HG02973 (cell line): ENCODE measurements around the gene ANXA8.
"Not testable (repeated sequence)": the region's sequence is repeated elsewhere in the genome, so short reads cannot be mapped to it uniquely, and the experiment has no call there.

Experiments used
- ATAC-seq: cut with Tn5 transposase; IDR thresholded peaks from one replicate; pipeline ENCODE4 v1.9.1; 2021; ENCODE audit warnings: moderate library complexity; ENCODE audit not compliant: unreplicated experiment

ANXA8 gene

DNA sequence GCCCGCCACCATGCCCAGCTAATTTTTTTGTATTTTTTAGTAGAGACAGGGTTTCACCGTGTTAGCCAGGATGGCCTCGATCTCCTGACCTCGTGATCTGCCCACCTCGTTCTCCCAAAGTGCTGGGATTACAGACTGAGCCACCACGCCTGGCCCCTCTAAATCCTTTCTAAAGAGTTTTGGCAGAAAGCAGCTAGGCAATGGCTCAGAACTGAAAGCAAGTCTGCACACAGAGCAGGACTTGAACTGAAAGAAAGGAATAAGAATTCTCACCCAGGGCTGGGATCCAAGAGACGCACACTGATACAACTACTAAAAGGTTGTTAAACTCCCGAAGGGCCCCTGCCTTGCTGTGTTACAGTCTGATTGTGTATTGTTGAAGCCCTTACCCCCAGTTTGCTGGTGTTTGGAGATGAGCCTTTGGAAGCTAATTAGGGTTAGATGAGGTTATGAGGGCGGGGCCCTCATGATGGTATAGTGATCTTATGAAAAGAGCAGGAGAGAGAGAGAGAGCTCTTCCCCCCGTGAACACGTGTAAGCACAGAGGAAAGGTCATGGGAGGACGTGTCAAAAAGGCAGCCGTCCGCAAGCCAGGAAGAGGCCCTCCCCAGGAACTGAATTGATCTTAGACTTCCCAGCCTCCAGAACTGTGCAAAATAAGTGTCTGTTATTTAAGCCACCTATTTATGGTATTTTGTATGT lies 18.5 kb downstream of the ANXA8 start:
- not testable (repeated sequence) for ATAC-seq

DNA sequence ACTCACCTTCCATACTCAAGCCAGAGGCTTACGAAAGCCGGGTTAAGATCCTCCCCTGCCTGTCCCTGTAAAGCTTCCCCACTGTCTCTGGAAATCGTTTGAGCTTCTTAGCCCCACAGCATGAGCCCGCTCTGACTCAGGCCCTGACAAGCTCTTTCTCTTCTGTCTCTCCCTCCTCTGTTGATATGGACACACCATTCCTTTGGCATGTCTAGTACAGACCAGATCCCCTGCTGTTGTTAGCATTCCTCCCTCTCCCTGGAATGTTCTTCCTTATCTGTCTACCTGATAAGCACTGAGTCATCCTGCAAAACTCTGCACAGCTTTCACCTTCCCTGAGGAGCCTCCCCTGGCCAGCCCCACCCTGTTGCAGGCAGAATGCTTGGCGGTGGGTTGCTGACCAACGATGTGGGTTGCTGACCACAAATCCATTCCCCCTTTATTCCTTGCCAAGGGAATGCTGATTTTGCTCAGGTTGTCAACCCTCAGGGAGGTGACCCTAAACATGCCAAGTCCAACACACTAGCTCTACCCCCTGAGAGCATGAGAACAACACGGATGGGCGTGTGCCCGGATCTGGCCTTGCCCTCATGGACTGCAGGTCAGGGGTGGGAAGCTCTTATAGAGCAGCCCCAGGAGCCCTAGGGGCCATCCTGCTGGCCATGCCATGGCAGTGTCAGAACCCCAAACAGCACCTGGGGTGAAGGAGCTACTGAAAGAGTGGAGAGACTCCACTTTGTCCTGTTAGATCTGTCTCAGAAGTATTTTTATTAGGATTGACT lies 21.1 kb downstream of the ANXA8 start:
- not testable (repeated sequence) for ATAC-seq

DNA sequence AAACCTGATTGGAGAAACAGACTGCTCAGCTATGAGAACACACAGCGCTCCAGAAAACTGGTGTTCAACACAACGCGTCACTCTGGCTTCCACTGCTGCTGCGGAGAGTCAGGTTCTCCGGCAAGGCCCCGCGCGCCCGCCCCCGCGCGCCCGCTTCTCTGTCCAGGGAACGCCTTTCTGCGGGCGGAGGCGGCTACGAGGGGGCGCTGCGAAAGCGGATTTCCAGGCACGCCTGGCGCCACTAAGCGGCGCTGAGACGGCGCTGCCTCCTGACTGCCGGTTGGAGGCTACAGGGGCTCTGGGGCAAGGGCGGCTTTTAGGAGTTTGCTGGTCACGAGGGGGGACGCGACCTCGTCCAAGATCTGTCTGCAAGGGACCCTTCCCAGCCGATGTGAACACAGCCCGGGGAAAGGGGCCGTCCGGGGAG lies 22.6 kb downstream of the ANXA8 start:
- ATAC-seq, result not testable (repeated sequence)

DNA sequence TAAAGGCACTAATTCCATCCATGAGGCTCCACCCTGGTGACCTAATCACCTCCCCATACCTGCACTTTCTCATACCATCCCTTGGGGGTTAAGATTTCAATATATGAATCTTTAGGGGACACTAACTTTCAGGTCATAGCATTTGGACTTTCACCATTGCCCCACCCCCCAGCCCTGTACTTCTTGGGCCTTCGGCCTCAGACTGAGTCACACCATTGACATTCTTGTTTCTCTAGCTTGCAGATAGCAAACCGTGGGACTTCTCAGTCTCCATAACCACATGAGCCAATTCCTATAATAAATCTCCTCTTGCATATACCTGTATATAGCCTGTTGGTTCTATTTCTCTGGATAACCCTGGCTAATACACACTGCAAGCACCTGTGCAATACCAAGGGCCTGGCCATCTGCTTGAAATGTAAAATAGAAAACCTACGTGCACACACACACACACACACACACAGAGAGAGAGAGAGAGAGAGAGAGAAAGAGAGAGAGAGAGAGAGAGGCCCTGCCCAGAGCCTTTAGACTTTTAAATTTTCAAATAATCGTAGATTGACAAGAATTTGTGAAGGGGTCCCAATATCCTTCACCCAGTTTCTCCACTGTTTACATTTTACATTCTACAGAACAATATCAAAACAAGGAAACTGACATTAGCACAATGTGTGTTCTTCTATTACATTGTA lies 25.3 kb downstream of the ANXA8 start:
- no peak for ATAC-seq

DNA sequence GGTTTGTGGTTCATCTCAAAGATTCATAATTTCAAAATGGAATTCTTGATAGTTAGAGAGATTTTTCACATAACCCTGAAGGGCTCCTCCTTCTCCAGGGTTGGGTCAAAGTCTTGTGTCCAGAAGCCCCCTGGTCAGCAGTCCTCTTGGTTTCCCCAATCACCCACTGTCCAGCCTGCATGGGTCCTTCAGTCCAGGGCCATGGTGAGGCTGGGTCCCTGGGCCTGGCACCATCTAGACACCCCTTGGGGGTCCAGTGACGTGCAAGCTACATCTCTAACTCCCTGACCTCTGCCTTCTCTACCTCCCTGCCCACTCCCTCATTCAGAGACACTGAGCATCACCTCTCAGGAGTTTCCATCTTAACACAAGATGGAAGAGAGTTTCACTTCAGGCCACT lies 26.1 kb downstream of the ANXA8 start:
- no peak for ATAC-seq

DNA sequence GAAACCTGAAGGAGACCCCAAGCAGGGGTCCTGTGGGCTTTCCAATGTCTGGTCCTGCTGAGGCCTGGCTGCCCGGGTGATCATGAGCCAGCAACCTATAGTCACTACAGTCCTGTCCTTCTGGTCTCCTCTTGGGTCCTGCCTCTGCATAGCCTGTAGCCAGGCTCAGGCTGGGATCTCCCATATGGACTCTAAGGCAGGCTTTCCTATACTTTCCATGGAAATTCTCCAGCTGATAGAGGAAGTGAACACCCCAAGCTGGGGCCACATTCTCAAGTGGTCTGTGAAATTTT lies 26.4 kb downstream of the ANXA8 start:
- ATAC-seq, result no peak

DNA sequence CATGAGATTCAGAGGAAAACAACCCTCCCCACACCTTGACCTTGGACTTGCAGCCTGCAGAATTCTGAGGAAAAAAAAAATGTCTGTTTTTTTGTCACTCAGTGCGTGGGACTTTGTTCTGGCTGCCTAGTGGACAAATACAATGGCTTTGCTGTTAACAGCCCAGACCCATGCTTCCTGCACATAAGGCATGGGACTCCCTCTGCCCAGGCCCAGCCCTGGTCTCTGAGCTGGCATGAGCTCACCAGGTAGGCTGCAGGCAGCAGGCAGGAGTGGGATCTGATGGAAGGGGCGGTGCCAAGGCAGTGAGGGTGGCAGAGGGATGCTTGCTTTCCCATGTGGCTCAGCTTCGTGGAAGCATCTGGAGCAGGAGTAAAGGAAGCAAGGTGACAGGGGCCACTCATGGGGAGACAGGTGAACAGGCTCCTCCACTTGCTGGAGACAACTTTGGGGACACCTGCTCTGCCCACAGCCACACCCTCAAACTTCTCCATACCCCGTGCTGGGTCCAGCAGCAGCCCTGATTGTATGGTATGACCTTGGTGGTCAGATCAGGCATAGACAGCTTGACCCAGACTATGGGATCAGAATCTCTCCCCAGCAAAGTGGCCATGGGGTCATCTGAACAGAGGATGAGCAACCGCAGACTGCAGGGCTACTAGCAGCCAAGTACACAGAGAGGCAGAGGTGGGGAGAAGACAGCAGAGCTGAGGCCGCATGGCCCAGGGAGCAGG lies 27.0 kb downstream of the ANXA8 start:
- no peak for ATAC-seq

- no peak for ATAC-seq
Measured at GRCh38 chr10:47456079-47456785, 27.7 kb downstream of the ANXA8 start.

- not testable (repeated sequence) for ATAC-seq
Measured at GRCh38 chr10:47455350-47456078, 28.4 kb downstream of the ANXA8 start.

GRCh38 chr10:47454780-47455058 lies 29.2 kb downstream of the ANXA8 start:
- ATAC-seq, result no peak

GRCh38 chr10:47454008-47454779 lies 29.7 kb downstream of the ANXA8 start:
- ATAC-seq, result no peak

DNA sequence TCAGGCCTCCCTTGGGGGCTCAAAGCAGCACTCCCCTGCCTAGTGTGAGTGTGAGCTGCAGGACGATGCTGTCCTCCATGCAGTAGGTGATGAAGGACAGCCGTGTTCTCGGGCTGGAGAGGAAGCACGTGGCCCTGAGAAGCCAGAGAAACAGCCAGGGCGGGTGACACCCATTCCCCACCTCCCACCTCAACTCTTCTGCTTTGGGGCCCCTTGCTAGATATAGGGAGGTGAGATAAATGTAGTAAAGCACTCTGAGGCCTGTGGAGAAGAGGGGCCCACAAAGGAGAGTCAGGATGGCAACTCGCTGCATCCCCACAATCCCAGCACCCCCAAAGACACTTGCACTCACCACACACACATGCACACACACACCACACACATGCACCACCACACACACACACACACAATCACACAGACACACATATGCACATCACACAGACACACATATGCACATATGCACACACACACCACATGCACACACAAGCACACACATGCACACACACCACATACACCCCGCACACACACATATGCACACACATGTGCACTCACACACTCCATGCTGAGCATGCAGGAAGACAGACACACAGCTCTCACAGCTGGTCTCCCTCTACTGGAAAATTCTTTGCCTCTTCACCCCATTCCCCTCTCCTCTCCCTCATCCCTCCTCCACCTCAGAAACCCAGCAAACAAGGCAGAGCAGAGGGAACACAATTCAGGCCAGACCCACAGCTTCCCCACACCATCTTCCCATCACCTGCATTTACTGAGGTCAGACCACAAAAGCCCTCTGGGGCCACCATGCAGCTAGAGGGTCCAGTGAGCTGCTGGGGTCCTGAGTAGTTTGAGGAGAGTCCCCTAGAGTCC lies 30.5 kb downstream of the ANXA8 start:
- ATAC-seq, result no peak

- no peak for ATAC-seq
Measured at GRCh38 chr10:47452495-47453140, 31.3 kb downstream of the ANXA8 start.

GRCh38 chr10:47451998-47452494 lies 31.9 kb downstream of the ANXA8 start:
- no peak for ATAC-seq

- ATAC-seq, result no peak
Measured at GRCh38 chr10:47451273-47451997, 32.5 kb downstream of the ANXA8 start.

DNA sequence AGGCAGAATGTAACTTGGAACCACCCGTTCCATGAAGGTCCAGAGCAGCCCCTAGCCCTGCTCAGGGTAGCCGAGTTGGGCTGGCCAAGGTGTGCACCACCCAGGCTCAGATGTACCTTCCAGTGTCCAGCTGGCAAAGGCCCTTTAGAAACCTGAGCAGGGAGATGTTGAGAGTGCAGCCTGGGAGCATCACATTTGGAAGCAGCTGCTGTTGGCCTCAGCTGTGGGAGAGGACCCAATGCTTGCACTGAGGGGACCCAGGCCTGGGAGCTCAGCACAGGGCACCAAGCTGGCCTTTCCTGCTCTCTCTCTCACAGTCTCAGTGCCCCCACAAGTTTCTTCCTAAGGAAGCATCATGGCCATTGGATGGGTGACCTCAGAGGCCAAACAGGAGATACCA lies 33.5 kb downstream of the ANXA8 start:
- no peak for ATAC-seq

DNA sequence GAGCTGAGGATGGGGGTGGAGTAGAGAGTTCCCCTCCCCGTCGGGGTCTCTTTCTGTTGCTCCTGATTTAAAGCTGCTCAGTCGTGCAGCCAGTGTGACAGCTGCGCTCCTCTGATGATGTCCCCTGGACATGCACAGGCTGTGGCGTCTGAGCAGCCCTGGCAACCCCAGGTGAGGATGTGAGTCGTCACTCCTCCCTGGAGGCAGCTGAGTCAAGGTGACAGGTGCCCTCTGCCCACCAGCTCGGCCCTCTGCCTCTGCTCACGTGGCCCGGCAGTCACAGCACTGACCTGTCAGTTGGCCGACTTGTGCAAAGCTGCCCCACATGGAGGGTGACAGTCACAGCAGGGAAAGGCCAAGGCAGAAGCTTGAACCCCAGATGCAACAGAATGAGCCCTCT lies 33.9 kb downstream of the ANXA8 start:
- no peak for ATAC-seq
